ENCODE measurements around the gene JKAMP.
"Not testable (repeated sequence)": the region's sequence is repeated elsewhere in the genome, so short reads cannot be mapped to it uniquely, and the experiment has no call there.

JKAMP gene, protein sequence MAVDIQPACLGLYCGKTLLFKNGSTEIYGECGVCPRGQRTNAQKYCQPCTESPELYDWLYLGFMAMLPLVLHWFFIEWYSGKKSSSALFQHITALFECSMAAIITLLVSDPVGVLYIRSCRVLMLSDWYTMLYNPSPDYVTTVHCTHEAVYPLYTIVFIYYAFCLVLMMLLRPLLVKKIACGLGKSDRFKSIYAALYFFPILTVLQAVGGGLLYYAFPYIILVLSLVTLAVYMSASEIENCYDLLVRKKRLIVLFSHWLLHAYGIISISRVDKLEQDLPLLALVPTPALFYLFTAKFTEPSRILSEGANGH

GRCh38 chr14:59483819-59484638 is at the start of gene JKAMP, which contains the start of gene L3HYPDH:
JKAMP (plus strand) TSS chr14:59484517; CDS start chr14:59484590, 73 bp downstream.
L3HYPDH (minus strand) TSS chr14:59484408; CDS start chr14:59484316, 92 bp downstream.
- DNase-seq, result peak; percentile 64

- no peak for DNase-seq
Observed at GRCh38 chr14:59435101-59435500, 49.2 kb upstream of the JKAMP start.

DNA sequence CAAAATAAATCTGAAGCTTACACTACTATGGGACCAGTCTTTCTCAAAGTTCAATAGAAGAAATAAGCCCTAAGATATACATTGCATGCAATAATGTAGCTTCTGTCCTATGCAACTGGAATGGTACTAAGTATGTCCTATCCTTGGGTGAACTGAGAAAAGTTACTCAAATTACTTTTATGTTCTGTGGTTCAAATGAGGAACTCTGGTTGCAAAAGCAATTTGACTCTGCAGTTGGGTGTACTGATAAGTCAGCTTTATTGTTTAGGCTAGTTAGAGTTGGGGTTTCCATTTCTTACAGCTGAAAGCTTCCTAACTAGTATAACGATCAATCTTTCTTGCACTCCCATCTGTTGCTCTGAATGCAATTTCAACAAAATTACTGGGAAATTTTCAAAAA is 48.3 kb upstream of the JKAMP start:
- DNase-seq, result no peak

DNA sequence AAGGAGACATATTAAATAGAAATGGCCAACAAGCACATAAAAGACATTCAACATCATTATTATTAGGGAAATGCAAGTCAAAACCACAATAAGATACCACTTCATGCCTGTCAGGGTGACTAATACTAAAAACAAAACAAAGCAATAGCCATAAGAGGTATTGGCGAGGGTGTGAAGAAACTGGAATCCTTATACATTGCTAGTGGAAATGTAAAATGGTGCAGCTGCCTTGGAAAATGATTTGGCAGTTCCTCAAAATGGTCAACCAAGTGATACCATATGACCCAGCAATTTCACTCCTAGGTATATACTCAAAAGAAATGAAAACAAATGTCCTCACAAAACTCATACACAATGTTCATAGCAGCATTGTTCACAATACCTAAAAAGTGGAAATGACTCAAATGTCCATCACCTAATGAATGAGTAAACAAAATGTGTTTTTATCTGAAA is 46.1 kb upstream of the JKAMP start:
- no peak for DNase-seq

GRCh38 chr14:59439256-59439965 is 44.9 kb upstream of the JKAMP start:
- DNase-seq, result no peak

DNA sequence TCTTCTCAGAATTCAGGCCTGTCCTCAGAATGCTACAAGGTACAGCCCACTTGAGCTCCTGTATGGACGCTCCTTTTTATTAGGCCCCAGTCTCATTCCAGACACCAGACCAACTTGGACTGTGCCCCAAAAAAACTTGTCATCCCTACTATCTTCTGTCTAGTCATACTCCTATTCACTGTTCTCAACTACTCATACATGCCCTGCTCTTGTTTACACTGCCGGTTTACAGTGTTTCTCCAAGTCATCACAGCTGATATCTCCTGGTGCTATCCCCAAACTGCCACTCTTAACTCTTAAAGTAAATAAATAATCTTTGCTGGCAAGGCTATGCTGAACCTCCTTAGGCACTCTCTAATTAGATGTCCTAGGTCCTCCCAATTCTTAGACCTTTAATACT is 35.6 kb upstream of the JKAMP start:
- not testable (repeated sequence) for DNase-seq

- no peak for DNase-seq
Observed at GRCh38 chr14:59450716-59451115, 33.6 kb upstream of the JKAMP start.

DNA sequence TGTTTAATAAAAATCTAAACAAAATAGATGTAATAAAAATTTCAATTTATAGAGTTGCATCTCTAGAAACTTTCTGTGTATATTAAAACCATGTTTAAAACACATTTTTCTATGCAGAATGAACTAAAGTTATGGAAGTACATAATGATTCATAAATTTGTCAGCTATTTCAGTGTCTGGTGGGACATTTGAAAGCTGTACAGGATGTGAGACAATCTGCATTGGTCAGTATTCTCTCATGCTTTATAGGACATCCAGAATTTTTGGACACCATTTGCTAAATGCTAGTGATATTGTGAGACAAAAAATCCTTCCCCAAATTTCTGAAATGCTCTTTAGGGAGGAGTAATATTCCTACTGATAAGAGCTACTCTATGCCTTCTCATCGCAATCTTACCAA is 32.5 kb upstream of the JKAMP start:
- DNase-seq, result no peak

DNA sequence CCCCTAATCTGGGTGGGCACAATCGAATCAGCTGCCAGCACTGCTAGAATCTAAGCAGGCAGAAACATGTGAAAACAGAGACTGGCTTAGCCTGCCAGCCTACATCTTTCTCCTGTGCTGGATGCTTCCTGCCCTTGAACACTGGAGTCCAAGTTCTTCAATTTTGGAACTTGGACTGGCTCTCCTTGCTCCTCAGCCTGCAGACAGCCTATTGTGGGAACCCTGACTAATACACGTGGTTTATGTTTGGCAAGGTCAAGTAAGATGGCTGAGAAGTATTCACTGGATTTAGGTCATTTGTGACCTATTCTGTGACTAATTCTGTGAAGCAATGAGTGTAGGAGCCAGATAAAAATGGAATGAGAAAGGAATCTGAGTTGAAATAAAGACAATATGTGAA is 30.2 kb upstream of the JKAMP start:
- DNase-seq, result no peak

DNA sequence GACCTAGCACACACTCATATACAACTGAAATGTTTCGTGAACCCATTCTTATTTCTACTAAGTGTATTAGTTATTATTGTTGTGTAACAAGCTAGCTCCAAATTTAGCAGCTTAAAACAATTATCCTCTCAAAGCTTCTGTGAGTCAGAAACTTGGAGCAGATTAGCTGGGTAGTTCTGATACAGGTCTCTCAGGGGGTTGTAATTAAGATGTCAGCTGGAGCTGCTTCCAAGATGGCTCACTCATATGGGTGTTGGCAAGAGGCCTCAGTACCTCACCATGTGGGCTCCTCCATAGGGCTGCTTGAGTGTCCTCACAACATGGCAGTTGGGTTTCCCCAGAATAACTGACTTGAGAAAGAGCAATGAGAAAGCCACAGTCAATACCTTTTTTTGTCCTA is 28.9 kb upstream of the JKAMP start:
- DNase-seq, result no peak

DNA sequence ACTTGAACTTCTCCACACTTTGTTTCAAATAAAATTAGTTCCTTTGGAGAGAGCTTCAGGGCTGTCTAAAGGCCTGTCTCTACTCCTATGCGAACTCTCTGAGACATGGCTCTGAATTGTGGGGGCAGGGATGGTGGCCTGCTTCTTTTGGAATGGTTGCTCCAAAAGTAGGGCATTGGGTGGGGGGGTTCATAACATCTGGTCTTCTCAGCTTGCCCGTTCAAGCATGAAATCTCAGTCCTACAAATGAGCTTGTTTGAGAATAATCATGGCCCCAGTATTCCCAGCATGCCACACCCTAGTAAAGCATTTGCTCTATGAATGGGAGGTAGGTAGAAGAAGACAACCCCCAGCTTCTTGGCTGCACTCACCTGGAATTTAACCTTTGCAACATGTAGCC is 25.8 kb upstream of the JKAMP start:
- DNase-seq, result no peak

- no peak for DNase-seq
Observed at GRCh38 chr14:59460378-59460777, 23.9 kb upstream of the JKAMP start.

GRCh38 chr14:59461891-59462290 is 22.4 kb upstream of the JKAMP start:
- no peak for DNase-seq

DNA sequence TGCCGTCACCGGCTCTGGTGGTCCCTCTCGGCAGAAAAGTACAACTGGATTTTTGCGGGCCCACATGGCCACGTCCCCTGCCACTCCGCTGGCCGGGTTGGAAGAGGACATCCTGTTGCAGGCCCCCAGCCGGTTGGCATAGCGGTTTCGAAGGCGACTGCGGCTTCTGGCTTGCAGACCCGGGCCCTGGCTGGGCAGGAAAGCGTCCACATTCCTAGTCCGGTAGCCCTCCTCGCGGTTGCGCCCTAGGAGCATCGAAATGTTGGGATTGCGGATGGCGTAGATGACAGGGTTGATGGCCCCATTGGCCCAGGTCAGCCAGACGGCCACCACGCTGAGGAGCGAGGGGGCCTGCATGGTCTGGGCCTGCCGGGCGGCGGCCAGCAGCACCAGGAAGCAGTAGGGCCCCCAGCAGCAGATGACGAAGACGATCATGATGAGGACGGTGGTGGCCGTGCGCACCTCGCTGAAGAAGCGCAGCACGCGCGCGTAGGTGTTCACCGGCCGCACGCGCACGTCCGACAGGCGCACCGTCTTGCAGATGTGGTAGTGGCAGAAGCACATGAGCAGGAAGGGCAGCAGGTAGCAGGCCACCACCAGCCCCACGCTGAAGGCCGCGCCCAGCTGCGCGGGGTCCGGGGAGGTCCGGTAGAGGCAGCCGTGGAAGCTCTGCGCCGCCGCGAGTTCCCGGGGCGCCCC is 20.4 kb upstream of the JKAMP start:
- no peak for DNase-seq

DNA sequence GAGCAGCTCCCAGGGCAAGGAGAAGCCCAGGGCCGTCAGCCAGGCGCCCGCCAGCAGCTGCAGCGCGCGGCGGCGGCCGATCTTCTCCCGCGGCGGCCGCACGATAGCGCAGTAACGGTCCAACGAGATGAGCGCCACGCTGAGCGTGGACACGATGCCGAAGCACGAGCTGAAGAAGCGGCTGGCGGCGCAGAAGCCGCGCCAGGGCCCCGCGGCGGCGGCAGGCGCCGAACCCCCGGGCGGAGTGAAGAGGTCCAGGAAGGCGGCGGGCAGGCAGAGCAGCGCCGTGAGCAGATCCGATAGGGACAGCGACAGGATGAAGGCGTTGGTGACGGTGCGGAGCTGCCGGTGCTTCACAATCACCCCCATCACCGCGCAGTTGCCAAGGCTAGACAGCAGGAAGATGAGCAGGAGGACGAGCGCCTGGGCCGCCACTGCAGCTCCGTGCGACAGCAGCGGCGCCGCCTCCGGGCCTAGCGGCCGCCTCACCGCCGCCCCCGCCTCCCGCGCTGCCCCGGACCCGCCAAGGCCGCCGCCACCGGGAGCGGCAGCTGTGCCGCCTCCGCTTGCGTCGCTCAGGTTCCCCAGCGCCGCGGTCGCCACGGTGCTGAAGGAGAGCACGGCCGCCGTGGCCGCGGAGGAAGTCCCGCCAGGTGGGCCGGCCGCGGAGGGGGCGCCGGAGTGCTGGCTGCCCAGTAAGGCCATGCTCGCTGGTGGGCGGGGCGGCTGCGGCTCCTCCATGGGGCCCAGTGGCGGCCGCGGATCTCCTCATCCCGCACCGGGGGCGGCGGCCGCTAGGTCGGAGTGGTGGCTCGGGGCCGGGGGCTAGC is 19.6 kb upstream of the JKAMP start:
- no peak for DNase-seq

- DNase-seq, result no peak
Observed at GRCh38 chr14:59465316-59466135, 18.8 kb upstream of the JKAMP start, which contains the start of gene GPR135. GPR135 (minus strand) TSS chr14:59465380; CDS start chr14:59465226, 154 bp downstream.

DNA sequence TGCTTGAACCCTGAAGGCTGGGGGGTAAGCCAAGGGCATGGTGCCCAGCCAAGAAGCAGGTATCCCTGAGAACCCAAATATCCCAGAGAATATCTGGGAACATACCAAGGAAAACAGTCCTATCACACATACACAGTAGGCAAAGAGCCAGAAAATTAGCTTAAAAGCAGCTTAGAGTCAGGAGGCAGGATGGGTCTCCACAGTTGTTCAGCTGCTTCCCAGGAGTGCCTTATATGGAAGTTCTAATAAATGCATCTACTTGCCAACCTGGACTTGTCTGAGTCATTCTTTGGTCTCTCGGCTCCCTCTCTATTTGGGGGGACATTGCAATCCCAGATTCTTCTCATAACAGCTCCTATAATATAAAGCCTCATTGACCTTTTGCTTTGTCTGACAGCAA is 10.1 kb upstream of the JKAMP start:
- DNase-seq, result no peak

DNA sequence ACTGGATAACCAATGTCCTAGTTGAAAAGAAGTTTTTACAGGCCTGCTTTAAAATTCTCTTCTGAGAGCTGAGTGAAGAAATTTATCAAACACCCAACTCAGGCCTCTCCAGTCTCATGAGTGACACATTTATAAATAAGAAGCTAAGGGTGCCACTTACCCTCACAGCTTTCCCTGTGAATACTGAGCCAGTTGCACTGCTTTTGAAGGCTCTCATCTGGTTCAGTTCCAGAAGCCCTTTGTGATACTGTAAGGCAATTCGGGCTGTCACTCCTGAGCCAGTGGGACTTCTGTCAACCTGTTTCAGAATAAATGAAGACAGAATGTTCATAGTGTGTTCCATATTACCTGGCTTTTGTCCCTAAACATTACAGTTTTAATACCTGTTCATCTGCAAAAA is 8.6 kb upstream of the JKAMP start:
- no peak for DNase-seq

DNA sequence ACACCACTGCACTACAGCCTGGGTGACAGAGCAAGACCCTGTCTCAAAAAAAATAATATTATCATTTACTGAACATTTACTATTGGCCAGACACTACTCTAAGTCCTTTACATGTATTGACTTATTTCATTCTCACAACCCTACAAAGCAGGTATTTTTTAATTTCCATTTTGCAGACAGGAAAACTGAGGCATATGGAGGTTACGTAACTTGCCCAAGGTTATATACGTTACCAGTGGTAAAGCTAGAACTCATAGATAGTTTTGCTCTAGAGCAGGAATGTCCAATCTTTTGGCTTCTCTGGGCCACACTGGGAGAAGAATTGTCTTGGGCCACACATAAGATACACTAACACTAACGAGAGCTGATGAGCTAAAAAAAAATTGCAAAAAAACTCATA is 5.8 kb upstream of the JKAMP start:
- DNase-seq, result no peak

- no peak for DNase-seq
Observed at GRCh38 chr14:59480166-59480565, 4.2 kb upstream of the JKAMP start.

DNA sequence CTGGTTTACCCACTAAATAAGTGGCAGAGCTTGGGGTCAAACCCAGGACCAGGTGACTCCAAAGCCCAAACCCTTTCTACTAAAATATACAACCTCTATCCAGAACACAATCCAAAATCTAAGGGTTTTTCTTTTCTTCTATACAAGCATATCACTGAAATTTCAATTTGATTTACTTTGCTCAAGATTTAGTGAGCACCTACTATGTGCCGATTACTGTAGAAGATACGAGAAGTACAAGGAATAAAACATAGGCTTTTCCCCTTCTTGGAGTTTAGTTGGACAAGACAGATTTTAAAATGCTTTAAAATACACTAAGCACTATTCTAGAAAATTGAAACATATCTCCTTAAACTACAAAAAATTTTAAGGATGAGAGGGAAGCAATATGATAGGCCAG is 2.9 kb upstream of the JKAMP start:
- no peak for DNase-seq
